Activated CD4-positive, alpha-beta T cell treated with anti-CD3 and anti-CD28 coated beads, Interleukin-10, Interleukin-2, amounts not matched to agents 100 ng/mL and 50 ng/mL, durations not matched to agents 16 hours and 8 hours (primary cell): ENCODE data around the gene GAK.

Source experiments
- DNase-seq: peaks from one replicate; pipeline ENCODE4 v3.0.0-alpha.2; 2020

The GAK gene

DNA sequence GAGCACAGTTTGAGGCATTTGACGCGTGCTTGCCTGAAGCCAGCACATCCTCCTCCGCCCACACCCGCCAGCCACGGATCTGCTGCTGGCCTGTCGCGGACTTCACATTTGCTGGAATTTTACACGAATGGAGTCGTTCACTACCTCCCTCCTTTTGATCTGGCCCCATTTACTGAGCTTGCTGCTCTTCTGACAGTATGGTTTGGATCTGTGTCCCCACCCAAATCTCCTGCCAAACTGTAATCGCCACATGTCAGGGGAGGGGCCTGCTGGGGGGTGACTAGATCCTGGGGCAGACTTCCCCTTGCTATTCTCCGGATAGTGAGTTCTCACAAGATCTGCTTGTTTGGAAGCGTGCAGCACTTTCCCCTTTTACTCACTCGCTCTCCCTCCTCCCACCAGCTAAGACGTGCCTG, 86.3 kb downstream of the GAK start:
- no peak for DNase-seq

- no peak for DNase-seq
Measured at GRCh38 chr4:845233-845835, 86.8 kb downstream of the GAK start.

GRCh38 chr4:844752-845232, 87.3 kb downstream of the GAK start:
- DNase-seq = no peak

- peak; percentile 59 for DNase-seq
Measured at GRCh38 chr4:839675-840443, 92.3 kb downstream of the GAK start.

DNA sequence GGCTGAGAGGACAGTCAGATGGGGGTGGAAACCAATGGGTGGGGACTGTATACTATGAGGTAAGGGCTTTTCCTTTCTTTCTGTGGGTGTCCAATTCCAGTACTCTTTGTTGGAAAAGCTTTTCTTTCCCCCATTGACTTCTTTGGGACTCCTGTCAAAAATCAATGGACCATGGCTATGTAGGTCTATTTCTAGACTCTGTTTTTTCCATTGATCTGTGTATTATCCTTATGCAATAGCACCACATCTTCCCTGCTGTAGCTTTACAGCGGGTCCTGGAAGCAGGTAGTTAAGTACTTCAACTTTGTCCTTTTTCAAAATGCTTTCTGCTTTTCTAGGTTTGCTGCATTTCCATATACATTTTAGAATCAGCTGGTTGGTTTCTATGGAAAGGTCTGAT, 94.3 kb downstream of the GAK start:
- DNase-seq = no peak

DNA sequence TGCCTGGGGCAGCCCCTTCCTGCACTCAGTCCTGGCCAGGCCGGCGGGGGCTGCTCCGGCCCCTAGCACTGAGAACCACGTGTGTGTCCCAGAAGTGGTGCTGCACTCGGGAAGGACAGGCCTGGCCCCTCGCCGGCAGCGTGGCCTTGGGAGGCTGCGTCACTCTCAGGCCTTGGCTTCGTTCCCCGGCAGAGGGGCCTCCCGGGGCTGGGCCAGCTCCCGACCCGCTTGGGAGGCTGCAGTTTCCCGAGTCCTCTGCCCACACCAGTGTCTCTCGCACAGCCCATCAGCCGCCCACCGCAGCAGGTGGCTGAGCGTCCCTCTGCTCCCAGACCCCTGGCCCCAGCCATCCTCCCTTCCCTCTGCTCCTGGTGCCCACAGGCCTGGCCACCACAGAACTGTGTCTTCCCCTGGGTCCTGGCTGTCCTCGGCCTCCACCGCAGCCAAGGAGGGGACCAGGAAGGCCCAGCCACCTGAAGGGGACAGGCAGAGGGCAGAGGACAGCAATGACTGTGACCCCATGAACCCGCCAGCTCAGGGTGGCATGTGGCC, 95.3 kb downstream of the GAK start:
- DNase-seq = no peak

DNA sequence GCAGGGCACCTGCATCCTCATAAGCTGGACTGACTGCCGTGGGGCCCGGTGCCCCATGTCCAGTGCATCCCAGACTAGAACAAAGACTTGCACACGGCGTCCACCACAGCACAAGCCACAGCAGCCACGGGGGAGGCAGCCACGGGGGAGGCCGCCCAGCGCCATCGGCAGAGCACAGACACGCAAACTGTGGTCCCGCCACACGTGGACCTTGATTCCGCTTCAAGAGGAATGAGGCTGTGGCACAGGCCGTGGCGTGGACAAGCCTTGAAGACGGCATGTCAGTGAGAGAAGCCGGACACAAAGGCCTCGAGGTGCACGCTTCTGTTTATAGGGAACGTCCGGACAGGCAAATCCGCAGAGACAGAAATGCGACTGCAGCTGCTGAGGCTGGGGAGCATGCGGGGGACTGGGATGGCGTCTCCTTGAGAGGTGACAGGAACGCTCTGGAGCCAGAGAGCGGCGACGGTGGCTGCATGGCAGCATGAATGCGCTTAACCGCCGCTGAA, 96.1 kb downstream of the GAK start:
- DNase-seq = no peak

- no peak for DNase-seq
Measured at GRCh38 chr4:835148-836002, 96.7 kb downstream of the GAK start.

- DNase-seq = no peak
Measured at GRCh38 chr4:834368-835147, 97.6 kb downstream of the GAK start.

DNA sequence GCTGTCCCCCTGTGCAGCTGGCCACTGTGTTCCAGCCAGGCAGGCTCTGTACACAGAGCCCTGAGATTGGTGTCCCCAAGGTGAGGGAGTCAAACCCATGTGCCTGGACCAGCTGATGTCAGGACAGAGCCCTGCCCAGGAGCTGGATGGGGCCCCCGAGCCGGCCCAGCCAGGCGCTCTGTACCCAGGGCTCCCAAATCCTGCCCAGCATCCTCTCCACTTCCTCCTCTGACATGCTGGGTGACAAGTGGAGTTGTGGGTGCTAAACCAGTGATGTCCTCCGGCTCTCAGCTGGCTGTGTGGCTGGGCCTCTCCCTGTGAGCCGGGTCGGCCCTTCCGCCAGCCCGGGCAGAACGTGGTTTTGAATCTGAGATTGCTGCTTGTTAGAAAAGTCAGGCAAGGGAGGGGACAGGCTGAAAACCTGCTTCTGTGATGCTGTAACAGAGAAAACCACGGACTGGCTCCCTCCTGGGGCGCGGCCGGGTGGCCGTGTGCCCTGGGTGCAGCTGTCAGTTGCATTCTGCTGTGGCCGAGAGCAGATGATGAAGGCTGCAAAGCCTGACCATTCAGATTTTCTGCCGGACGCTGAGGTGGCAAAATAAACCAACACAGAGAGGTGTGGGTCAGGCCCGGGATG, 98.3 kb downstream of the GAK start:
- no peak for DNase-seq

DNA sequence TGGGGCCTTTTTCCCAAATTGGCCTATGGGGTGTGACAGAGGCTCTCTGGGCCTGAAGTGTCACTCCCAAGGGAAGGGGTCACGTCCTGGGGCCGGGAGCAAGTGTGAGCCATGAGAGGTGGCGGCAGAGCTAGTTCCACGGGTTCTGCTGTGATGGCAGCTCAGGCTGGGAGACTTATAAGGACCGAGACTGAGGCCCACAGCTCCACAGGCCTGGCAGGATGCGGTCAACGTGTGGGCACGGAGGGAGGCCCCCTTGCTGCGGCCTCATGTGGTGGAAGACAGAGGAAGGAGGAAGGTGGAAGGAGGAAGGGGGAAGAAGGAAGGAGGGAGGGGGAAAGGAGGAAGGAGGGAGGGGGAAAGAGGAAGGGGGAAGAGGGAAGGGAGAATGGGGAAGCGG, 99.0 kb downstream of the GAK start:
- DNase-seq = peak; percentile 39

GRCh38 chr4:832536-832935, 99.6 kb downstream of the GAK start:
- no peak for DNase-seq

DNA sequence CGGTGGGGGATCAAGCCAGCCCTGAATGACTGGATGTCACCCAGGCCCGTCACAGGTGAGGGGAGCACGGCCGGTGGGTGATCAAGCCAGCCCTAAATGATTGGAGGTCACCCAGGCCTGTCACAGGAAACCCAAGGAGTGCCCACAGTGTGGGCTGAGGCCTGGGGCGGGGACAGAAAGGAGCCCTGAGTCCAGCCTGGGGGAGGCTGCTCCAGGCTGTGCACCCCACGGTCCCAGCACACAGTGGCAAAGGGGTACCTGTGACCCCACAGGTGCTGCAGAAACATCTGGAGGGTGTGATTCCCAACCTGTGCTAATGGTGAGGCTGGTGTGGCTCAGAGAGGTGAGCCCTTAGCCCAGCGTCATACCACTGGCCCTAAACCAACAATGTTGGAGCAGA, 100.0 kb downstream of the GAK start:
- no peak for DNase-seq

GRCh38 chr4:831483-831805, 100.7 kb downstream of the GAK start:
- no peak for DNase-seq

- no peak for DNase-seq
Measured at GRCh38 chr4:830601-831482, 101.3 kb downstream of the GAK start.

DNA sequence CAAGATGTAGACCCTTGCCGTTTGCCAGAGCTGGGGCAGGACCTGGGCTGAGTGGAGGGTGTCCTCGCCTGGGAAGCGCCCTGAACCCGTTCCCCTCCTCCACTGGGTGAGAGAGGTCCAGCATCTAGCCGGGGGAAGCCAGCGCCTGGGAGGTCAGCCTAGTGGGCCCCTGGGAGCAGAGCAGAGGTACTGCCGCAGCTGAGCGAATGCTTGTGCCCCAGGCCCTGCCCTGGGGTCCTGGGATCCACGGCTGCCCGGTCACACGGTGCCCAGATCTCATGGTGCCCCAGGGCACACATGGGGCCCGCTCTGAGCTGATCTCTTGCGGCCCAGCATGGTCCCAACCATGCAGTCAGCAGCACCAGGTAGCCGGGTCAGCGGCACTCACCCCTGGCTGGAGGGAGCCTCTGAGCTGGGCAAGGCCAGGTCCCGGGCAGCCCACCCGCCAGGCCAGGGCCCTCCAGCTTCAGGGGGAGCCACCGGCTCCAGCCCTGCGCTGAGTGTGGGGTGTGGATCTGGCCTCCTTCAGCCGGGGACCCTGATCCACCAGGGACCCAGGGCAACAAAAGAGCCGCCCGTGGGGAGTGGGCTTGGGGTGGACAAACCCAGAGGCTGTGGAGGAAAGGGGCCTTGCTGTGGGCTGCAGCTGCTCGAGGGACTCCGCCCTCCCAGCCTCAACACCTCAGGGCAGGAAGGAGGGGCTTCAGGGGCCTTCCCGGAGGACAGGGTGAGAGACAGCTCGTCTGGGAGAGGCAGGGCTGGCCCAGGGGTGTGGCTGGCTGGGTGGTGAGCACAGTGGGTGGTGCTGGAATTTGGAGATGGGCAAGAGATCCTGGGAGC, 102.1 kb downstream of the GAK start:
- DNase-seq = no peak

- no peak for DNase-seq
Measured at GRCh38 chr4:829291-829690, 102.8 kb downstream of the GAK start.

DNA sequence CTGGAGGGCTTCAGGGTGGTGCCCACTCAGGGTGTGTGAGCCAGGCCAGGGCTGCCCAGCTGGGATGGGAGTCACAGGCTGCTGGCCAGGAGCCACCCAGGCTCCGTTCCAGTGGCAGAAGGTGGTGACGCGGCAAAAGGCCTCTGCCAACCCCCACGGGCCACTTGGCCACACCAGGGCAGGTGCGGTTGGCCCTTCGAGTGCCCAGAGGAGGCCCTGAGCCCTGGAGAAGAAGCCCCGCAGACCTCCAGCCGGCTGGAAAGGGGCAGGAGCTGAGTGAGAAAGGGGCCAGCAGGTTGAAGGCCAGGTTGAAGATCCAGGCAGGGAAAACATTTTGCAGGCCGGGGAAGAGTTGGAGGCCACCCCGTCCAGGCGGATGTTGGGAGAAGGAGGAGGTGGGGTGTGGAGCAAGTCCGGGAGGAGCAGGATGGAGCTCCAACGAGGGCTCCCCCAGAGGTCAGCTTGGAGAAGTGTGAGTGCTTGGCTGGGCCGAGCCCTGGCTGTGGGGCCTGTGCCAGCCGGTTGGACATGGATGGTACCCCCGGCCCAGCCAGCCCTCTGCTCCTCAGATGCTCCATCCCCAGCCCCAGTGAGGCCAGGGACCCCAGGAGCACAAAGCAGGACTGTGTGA, 103.4 kb downstream of the GAK start:
- no peak for DNase-seq
